Measurements from ENCODE around the gene OR2F2.

DNA sequence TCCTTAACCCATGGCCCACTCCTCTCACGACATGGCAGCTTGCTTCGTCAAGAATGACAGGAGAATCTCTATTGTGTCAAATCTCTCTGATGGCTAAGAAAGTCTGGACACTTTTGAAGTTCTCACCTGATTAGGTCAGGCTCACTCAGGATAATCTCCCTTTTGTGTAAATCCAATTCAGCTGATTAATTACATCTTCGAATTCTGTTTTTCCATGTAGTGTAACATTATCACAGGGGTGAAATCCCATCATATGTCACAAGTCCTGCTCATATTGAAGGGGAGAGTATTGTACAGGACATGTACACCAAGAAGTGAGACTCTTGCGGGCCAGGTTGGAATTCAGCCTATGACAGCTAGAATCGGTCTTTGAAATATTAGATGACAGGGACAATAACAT is 48.9 kb downstream of the OR2F2 start:
- TF ChIP-seq, protein P1, sequence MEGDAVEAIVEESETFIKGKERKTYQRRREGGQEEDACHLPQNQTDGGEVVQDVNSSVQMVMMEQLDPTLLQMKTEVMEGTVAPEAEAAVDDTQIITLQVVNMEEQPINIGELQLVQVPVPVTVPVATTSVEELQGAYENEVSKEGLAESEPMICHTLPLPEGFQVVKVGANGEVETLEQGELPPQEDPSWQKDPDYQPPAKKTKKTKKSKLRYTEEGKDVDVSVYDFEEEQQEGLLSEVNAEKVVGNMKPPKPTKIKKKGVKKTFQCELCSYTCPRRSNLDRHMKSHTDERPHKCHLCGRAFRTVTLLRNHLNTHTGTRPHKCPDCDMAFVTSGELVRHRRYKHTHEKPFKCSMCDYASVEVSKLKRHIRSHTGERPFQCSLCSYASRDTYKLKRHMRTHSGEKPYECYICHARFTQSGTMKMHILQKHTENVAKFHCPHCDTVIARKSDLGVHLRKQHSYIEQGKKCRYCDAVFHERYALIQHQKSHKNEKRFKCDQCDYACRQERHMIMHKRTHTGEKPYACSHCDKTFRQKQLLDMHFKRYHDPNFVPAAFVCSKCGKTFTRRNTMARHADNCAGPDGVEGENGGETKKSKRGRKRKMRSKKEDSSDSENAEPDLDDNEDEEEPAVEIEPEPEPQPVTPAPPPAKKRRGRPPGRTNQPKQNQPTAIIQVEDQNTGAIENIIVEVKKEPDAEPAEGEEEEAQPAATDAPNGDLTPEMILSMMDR (conservative IDR thresholded peaks at IDR 0.05; ENCODE audit: low read length), result no peak
- no peak for TF ChIP-seq EZH2phosphoT487 (IDR thresholded peaks at IDR 0.05; ENCODE audit: borderline replicate concordance)
